ENCODE results near the gene ZBTB7B. TPM values are rescaled to one million over a fixed set of nuclear protein-coding genes. Genes with fewer than 3 reads are reported as not detected.
"Not testable (repeated sequence)": the region's sequence is repeated elsewhere in the genome, so short reads cannot be mapped to it uniquely, and the experiment has no call there.

Gene ZBTB7B
- total and polyA plus RNA-seq, 9 of the 15 experiments (the other 6 are each of a cell fraction or from before 2014, with no cell fraction given): 0.04 to 46.5 (median 15.2) TPM

GRCh38 chr1:154995301-154995983 is 7.2 kb upstream of the ZBTB7B start (continued):
- peak; percentile 55 for TF ChIP-seq VEZF1 (CRISPR knock-in tag; IDR thresholded peaks at IDR 0.05)
- peak; percentile 60; the same call in 1 of the 2 replicates for TF ChIP-seq CEBPG (CRISPR knock-in tag; IDR thresholded peaks at IDR 0.05)
- TF ChIP-seq CEBPG (tag; conservative IDR thresholded peaks at IDR 0.05 in 1 of 2, IDR thresholded peaks at IDR 0.05 in 1 of 2): peak in 1 of 2 experiments; percentile 58; a peak in 2 of 4 replicates
- peak; percentile 20; the same call in 1 of the 2 replicates for TF ChIP-seq MTA2 (IDR thresholded peaks at IDR 0.05; ENCODE audit: low read depth)
- TF ChIP-seq NEUROD1 (IDR thresholded peaks at IDR 0.05; ENCODE audit: borderline replicate concordance, low read depth, low read length, partially characterized antibody): peak; percentile 72
- TF ChIP-seq, protein P1, sequence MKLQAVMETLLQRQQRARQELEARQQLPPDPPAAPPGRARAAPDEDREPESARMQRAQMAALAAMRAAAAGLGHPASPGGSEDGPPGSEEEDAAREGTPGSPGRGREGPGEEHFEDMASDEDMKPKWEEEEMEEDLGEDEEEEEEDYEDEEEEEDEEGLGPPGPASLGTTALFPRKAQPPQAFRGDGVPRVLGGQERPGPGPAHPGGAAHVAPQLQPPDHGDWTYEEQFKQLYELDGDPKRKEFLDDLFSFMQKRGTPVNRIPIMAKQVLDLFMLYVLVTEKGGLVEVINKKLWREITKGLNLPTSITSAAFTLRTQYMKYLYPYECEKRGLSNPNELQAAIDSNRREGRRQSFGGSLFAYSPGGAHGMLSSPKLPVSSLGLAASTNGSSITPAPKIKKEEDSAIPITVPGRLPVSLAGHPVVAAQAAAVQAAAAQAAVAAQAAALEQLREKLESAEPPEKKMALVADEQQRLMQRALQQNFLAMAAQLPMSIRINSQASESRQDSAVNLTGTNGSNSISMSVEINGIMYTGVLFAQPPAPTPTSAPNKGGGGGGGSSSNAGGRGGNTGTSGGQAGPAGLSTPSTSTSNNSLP (IDR thresholded peaks at IDR 0.05; ENCODE audit: borderline replicate concordance, low read depth, low read length): peak; percentile 23; the same call in 1 of the 2 replicates
- peak in 1 of 2 experiments; percentile 50; a peak in 1 of 4 replicates for TF ChIP-seq KDM1A (IDR thresholded peaks at IDR 0.05)
- TF ChIP-seq ATF1 (CRISPR knock-in tag; IDR thresholded peaks at IDR 0.05): not testable (repeated sequence)
- TF ChIP-seq ATF1 (tag; IDR thresholded peaks at IDR 0.05): 0 out of 2 replicates have a peak, but pooled peaks have one; percentile 22
- TF ChIP-seq ZNF384 (IDR thresholded peaks at IDR 0.05; ENCODE audit: low read depth, low read length): peak; percentile 98
- TF ChIP-seq BCOR (IDR thresholded peaks at IDR 0.05): peak; percentile 80

Measured in K562 (cell line).